HG03095 (cell line): Measurements from ENCODE around the gene APOL6.
"Not testable (repeated sequence)": the region's sequence is repeated elsewhere in the genome, so short reads cannot be mapped to it uniquely, and the experiment has no call there.

ENCODE experiments used
- ATAC-seq: cut with Tn5 transposase; IDR thresholded peaks from one replicate; pipeline ENCODE4 v1.9.1; 2021; ENCODE audit warnings: moderate library complexity; ENCODE audit not compliant: unreplicated experiment

APOL6 gene

GRCh38 chr22:35634943-35635540, 13.2 kb upstream of the APOL6 start:
- ATAC-seq = no peak

DNA sequence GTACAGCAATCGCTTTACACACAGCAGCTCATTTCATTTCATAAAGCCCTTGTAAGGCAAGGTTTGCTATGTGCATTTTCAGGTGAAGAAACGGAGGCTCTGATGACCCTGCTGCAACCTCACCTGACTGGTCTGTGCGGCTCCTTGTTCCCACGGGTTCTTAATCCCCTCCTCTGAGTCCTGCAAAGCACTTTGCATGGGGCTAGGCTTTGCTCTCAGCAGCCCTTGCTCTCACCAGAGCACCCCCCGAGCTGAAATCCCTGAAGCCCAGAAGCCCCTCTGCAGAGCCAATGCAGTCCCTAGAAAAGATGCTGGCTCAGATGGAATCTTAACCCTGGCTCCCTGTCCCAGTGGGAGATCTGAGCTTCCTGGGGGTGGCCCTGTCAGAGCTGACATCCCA, 11.0 kb upstream of the APOL6 start:
- no peak for ATAC-seq

GRCh38 chr22:35638001-35638400, 10.2 kb upstream of the APOL6 start:
- no peak for ATAC-seq

DNA sequence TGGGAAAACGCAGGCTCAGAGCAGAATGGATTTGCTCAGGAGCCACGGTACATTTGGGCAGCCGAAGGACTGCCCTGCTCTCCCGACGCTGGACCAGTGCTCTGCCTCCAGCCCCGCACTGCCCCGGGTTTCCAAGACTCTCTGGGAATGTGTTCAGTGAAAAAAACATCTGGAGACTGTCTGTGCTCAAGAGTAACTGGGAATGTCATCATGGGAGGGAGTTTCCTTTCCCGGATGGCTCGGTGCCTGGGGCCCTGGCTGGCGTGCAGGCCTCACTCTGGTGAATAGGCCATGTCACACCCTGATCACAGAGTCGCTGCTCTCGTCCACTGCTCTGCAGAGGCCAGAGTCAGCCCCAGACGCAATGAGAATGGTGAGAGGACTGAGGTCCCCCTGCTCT, 9.8 kb upstream of the APOL6 start:
- no peak for ATAC-seq

DNA sequence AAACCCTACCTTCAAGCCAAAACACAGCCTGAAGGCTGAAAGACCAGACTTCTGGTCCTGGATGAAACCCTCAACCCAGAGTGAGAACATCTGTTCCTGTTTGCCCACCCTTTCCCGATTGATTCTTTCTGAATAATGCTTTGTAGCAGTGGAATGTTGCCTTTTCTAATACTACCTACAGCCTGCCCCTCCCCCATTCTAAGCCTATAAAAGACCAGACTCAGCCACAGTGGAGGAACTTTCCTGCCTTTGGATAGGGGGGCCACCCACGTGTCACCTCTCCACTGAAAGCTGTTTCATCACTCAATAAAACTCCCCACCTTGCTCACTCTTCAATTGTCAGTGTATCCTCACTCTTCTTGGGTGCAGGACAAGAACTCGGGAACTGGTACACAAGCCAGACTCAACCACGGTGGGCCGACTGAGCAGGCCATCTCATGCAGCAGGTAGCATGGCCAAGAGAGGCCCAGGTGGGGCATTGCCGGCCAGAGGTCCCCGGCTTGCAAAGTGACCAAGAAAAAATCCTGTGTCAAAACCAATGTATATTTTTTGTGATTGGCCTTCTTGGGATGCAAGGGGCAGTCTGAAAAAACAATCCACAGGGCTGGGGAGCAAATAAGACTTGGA, 6.6 kb upstream of the APOL6 start:
- ATAC-seq = no peak

DNA sequence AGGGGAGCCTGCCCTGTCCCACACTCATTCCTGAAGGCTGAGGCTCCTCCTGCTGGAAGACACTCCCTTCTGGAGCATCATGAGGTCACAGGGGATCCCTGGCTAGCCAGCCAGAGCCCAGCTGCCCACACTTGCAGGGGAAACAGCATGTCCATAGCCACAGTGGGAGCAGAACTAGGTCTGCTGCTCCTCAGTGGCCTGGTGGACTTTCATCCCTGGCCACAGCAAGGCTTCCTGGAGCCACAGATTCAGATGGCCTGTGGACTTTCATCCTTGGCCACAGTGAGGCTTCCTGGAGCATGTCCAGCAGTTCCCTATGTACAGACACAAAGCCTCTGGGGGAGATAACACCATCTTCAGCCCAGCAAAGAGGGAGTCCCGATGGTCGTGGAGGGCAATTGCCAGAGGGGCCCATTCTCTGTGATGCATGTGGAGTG, 5.9 kb upstream of the APOL6 start:
- ATAC-seq = no peak

DNA sequence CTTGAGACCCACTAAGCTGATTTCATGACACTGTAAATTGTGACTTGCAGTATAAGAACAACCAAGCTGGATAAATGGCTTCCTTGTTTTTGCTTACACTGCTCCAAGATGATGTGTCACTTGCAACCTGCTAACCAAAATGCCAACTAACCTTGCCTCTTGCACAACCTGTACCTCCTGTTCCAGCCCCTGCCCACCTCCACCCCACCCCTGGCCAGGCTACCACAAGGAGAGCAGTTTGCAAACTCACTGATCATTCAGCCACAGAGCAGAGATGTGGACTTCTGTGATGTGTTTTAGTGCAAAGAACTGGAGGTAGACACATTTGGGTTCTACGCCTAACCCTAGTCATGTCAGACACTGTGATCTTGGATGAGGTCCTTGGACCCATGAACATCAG, 4.3 kb upstream of the APOL6 start:
- no peak for ATAC-seq

GRCh38 chr22:35645646-35646045, 2.6 kb upstream of the APOL6 start:
- ATAC-seq = no peak

DNA sequence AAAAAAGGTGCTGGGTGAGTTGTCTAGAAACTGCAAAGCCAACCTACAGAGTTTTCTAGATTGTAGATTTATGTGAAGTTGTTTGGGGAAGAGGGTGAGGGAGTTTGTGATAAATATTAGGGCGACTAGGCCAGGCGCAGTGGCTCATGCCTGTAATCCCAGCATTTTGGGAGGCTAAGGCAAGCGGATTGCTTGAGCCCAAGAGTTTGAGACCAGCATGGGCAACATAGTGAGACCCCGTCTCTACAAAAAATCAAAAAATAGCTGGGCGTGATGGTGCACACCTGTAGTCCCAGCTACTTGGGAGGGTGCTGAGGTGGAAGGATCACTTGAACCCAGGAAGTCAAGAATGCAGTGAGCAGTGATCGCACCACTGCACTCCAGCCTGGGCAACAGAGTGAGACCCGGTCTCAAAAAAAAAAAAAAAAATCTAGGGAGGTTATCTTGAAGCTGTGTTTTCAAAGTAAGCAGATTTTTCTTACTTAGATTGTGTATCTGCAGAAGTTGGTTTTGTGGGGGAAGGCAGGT, 844 bp downstream of the APOL6 start:
- ATAC-seq = no peak

DNA sequence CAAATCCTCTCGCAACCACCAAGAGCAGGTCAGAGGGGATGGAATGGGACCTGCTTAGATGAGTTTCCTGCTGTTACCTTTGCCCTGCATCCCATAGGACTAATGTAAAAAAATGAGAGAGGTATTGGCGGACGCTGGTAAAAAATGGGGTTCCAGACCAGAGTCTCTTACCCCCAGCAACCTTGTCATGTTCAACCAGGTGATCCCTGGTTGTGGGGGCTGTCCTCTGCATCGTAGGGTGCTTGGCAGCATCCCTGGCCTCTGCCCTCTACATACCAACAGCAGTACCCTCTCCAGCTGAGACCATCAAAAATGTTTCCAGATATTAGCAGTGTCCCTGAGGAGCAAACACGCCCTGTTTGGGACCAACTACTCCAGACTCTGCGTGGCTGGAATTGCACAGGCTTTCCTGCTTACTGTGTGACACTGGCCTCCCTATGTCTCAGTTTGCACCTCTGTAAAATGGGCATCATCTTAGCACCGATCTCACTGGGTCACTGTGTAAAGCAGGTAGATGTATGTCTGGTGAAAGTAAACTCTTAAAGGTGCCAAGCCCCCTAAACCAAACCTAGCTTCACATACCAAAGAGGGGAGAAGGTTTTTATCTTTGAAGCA, 1.5 kb downstream of the APOL6 start:
- ATAC-seq = no peak

DNA sequence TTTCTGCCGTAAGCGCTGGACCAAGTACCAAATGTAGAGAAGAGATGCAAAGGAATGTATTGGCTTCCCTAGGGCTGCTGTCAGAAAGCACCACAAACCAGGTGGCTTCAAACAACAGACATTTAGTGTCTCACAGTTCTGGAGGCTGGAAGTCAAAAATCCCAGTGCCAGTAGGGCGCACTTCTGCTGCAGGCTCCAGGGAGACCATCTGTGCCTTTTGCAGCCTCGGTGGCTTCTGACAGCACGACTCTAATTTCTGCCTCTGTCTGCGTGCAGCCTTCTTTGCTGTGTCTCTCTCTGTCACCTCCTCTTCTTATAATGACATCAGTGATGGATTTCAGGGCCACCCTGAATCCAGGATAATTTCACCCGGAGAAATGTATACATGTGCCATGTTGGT, 2.8 kb downstream of the APOL6 start:
- ATAC-seq = no peak

DNA sequence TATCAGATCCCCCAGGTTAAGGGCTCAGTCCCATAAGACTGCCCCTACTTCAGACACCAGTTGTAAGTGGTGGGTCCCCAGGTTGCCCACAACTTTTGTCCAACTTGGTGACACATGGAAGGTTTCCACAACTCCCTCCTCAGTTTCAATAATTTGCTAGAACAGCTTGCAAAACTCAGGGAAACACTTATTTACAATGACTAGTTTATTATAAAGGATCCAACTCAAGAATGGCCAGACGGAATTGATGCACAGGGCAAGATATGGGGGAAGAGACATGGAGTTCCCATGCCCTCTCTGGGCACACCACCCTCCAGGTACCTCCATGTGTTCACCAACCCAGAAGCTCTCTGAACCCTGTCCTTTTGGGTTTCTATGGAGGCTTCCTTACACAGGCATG, 5.6 kb downstream of the APOL6 start:
- no peak for ATAC-seq

- ATAC-seq = no peak
Measured at GRCh38 chr22:35656284-35656752, 8.1 kb downstream of the APOL6 start.

GRCh38 chr22:35657571-35658312, 9.5 kb downstream of the APOL6 start:
- ATAC-seq = no peak

GRCh38 chr22:35660291-35661127, 12.3 kb downstream of the APOL6 start:
- no peak for ATAC-seq

- no peak for ATAC-seq
Measured at GRCh38 chr22:35661464-35661863, 13.2 kb downstream of the APOL6 start.

DNA sequence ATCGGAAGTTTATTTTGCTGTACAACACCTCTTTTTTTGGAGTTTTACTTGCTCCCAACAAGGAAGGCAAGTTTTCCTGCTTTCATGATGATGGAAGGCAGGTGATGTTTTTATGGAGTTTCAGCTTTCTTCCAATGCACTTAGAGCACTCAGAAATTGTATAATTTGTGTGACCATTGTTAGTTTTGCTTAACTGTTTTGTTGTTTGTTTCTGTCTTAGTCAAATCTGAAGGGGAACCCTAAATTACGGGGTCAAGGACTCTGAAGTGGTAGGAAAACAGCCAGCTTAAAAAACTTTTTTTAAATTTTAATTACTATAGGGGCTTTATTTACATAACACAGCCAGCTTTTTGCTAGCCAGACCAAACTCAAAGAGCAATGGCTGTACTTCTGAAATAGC, 14.7 kb downstream of the APOL6 start:
- ATAC-seq = no peak

DNA sequence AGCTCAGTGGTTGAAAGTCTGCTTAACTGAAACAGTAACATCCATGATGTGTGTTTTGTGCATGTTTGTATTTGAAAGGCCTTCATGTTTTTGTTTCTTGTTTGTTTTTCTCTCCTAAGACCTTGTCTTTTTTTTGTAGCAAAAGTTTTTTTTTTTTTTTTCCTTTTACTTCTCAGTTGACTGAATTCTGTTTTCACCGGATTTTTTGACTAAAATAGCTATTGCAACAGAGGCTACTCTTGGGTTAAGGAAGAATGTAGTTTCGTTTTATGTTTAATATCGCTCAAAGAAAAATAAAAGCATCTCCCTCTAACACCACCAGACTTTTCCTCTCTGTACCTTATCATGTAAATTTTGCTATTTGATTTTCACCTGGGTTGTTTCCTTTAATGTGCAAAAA, 15.1 kb downstream of the APOL6 start:
- ATAC-seq = no peak

DNA sequence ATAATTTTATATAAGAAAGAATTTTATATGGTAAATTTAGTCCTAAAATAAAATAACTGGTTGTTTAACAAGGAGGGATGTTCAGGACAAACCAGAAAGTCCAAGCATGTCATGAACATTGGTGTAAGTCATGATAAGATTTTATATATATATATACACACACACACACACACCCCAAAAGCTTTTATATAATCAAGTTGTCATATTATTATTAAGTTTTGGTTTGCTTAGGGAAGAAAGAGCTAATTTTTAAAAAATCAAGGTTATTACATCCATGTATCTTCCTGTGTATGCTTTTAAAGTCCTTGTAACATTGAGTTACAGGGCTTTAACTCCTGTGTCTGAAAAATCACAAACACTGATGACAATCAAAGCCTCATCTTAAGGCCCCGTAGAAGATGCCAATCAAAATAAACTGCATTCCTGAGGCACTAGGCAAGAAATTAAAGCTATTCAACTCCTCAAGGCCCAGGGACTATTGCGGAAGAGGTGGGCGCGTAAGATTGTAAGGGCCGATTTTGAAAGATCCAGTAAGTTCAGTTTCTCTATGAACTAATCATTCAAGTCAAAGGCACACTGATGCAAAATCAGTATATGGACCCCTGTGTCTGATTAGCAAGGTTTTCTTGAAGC, 16.8 kb downstream of the APOL6 start:
- ATAC-seq = no peak

- not testable (repeated sequence) for ATAC-seq
Measured at GRCh38 chr22:35666699-35667098, 18.5 kb downstream of the APOL6 start.
